NB4 (cell line): ENCODE measurements around the gene TIMM10B.

ENCODE experiments used
- CTCF ChIP-seq: IDR thresholded peaks from one replicate; pipeline ENCODE4 v1.5.1; 2012; ENCODE audit warnings: low read depth, low read length
- MAX ChIP-seq: IDR thresholded peaks from 2 replicates; pipeline ENCODE4 v1.6.1; 2011; ENCODE audit warnings: low read depth, low read length
- POLR2A ChIP-seq: IDR thresholded peaks from 2 replicates; pipeline ENCODE4 v1.6.1; 2011; ENCODE audit warnings: mild to moderate bottlenecking; ENCODE audit not compliant: insufficient read length; ENCODE audit errors: extremely low read depth

- TF ChIP-seq CTCF = no peak
- peak; percentile 78 for TF ChIP-seq MAX
- TF ChIP-seq POLR2A = no peak
Measured at GRCh38 chr11:6437993-6438392, 43.3 kb upstream of the TIMM10B start.
